ENCODE data around the gene PAXX. TPM values are rescaled to one million over a fixed set of nuclear protein-coding genes. Genes with fewer than 3 reads are reported as not detected.

PAXX gene
- polyA plus RNA-seq, 1 donor from 2014 or later = 64.3 TPM

DNA sequence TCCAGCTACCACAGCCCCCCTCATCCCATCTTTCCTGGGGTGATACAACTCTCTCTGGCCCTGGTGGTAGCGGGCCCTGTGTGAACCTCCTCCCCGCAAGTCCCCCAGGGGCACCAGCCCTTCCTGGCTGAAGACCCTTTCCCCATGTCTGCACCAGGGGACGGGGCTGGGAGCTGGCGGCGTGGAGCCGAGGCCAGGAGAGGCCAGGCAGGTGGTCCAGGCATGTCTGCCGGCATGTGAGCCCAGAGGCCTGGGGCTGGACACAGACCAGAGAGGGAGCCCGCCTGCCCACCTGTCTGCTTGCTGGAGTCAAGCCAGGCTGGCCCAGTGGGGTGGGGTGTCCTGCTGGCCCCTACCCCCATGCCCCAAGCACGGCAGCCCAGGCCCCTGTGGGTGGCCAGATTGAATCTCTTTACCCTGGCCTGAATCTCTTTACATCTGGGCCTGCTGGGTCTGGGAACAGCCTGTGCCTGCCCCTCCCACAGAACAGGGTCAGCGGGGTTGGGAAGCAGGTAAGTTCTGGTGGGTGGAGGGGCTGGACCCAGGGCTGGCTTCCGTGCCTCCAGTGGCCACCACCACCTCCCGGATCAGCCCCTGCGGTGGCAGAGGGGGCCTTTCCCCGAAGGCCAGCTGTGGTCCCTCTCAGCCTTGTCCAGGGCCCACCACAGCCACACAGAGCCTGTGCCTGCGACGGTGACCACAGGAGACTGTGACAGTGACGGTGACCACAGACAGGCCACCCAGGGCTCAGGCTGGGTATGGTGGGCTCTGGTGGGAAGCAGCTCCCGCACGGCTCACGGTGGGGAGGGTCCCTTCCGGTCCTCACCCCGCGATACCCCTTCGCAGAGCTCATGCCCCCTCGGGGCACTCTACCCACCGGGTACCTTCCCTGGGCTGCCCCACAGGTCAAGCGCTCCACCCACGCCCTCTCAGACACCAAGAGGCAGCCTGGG is 33.0 kb upstream of the PAXX start:
- Mint-ChIP-seq H3K36me3 (no peaks in the 10 kb centered on the region), H3K9me3 (no peaks in the 10 kb centered on the region), H3K4me3 (peak overlapping the region in 1 of 4 donors; percentile 51), H3K4me1 (no peaks in the 10 kb centered on the region), H3K27me3 (peaks cover 3% of the 10 kb centered on the region), H3K27ac (no peak overlapping the region)

GRCh38 chr9:136960212-136960937 is 31.8 kb upstream of the PAXX start:
- peaks cover 0 to 5% (median 2%) of the 10 kb centered on the region in 3 donors for H3K4me1 Mint-ChIP-seq
- H3K27ac Mint-ChIP-seq = peak overlapping the region in 1 of 3 donors; percentile 84
- H3K36me3 Mint-ChIP-seq = no peaks in the 10 kb centered on the region
- H3K27me3 Mint-ChIP-seq = peaks cover 3% of the 10 kb centered on the region
- no peaks in the 10 kb centered on the region for H3K9me3 Mint-ChIP-seq
- peak overlapping the region in 1 of 4 donors; percentile 60 for H3K4me3 Mint-ChIP-seq

DNA sequence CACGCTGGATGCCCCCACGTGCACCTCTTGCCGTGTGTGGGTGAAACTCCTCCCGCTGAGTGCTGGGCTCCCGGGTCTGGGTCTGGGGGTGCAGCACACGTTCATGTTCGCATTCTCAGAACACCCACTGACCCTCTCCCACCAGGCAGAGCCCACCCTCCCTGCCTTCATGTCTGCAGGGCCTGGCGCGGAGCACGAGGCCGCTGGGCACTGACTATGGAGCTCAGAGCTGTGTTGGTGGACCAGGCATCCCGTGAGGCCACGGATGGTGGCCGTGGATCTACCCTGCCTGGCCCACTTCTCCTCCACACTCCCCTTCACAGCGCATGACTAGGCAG is 31.3 kb upstream of the PAXX start:
- no peak overlapping the region for H3K27ac Mint-ChIP-seq
- H3K4me3 Mint-ChIP-seq = no peak overlapping the region
- peaks cover 4 to 9% (median 5%) of the 10 kb centered on the region in 3 donors for H3K4me1 Mint-ChIP-seq

DNA sequence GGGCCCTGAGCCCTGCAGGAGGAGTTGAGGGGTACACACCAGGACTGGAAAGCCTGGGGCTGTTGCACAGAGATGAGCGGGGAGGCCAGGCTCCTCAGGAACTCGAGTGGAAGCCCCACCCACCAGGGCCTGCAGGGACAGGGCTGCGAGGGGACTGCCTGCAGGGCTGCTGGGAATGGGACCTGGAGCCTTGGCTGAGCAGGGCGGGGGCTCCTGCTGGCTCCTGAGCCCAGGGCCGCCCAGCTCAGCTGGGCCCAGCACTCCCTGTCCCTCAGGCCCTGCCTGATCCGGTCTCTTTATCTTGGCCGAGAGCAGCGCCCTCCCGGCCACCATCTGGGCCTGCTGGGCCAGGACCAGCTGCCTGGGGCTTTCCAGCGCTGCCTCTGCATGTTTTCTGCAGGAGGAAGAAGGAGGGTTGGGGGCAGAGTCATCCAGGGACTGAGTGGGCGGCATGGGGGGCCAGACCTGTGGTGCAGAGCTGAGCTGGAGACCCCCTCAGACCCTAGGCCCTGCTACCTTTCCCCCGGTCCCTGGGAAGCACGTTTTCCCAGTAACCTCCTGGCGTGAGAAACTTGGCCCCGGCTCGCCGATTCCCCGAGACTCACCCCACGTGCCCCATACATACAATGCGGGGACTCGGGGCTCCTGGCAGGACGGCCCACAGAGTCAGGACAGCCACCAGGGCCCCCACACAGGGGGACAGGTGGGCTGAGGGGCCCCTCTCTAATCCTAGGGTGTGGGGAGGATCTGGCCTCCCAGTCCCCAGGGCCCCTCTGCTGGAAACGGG is 30.8 kb upstream of the PAXX start:
- H3K27ac Mint-ChIP-seq = no peak overlapping the region
- H3K36me3 Mint-ChIP-seq = no peaks in the 10 kb centered on the region
- H3K9me3 Mint-ChIP-seq = no peaks in the 10 kb centered on the region
- peaks cover 11% of the 10 kb centered on the region for H3K27me3 Mint-ChIP-seq
- H3K4me1 Mint-ChIP-seq = peaks cover 5 to 15% (median 6%) of the 10 kb centered on the region in 3 donors
- H3K4me3 Mint-ChIP-seq = no peak overlapping the region

More for the DNA sequence above, 31.3 kb upstream of the PAXX start:
- no peaks in the 10 kb centered on the region for H3K9me3 Mint-ChIP-seq
- H3K36me3 Mint-ChIP-seq = no peaks in the 10 kb centered on the region
- H3K27me3 Mint-ChIP-seq = peaks cover 7% of the 10 kb centered on the region

GRCh38 chr9:136962163-136962562 is 30.1 kb upstream of the PAXX start:
- Mint-ChIP-seq H3K9me3 (no peaks in the 10 kb centered on the region), H3K4me1 (peaks cover 5 to 15% (median 6%) of the 10 kb centered on the region in 3 donors), H3K27ac (no peak overlapping the region), H3K4me3 (no peak overlapping the region), H3K36me3 (no peaks in the 10 kb centered on the region), H3K27me3 (peaks cover 11% of the 10 kb centered on the region)

DNA sequence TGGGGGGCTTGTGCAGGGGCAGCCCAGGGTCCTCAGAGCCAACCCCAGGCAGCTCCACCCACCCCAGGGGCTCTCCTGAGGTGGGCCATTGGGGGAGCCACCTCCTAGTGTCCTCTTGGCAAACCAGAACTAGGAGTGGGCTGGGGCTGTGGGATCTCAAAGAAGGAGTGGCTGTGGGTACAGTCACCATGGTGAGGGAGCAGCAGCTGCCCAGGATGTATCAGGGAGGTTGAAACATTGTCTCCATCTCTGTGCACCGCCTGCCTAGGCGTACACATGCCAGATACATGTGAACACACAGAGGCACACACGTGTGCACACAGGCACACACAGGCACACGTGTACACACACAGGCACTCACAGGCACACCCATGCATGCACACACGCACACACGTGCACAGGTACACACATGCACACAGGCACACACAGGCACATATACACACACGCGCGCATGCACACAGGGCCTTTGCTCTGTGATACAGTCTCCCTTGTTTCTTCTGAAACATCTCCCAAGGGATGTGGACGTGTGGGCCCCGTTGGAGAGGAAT is 29.4 kb upstream of the PAXX start:
- no peaks in the 10 kb centered on the region for H3K36me3 Mint-ChIP-seq
- peaks cover 11% of the 10 kb centered on the region for H3K27me3 Mint-ChIP-seq
- peak overlapping the region in 1 of 3 donors; percentile 53 for H3K27ac Mint-ChIP-seq
- H3K4me3 Mint-ChIP-seq = no peak overlapping the region
- H3K4me1 Mint-ChIP-seq = peaks cover 5 to 15% (median 6%) of the 10 kb centered on the region in 3 donors
- no peaks in the 10 kb centered on the region for H3K9me3 Mint-ChIP-seq

- Mint-ChIP-seq H3K4me1 (peaks cover 5 to 15% (median 6%) of the 10 kb centered on the region in 3 donors), H3K36me3 (no peaks in the 10 kb centered on the region), H3K27me3 (peaks cover 11% of the 10 kb centered on the region), H3K9me3 (no peaks in the 10 kb centered on the region), H3K27ac (no peak overlapping the region), H3K4me3 (no peak overlapping the region)
Measured at GRCh38 chr9:136963341-136963740, 28.9 kb upstream of the PAXX start.

DNA sequence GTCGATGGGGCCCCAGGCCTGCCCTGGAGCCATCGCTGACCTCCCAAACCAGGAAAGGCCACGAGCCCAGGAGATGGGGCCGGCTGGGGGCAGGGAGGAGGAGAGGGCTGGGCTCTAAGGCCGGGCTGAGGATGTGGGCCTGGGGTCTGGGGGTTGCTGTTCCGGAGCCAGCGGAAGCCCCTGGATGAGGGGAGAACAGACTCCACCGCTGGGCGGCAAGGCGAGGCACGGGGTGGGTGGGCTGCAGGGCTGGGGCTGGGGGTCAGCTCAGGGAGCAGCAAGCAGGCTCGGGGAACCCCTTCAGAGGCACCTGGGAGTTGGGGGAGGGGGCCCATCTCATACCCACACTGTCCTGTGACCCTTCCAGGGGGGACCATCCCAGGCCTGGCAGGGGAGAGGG is 28.5 kb upstream of the PAXX start:
- Mint-ChIP-seq H3K9me3 (no peaks in the 10 kb centered on the region), H3K36me3 (no peaks in the 10 kb centered on the region), H3K4me1 (peaks cover 5 to 15% (median 6%) of the 10 kb centered on the region in 3 donors), H3K27ac (no peak overlapping the region), H3K27me3 (peaks cover 9% of the 10 kb centered on the region), H3K4me3 (no peak overlapping the region)

GRCh38 chr9:136964171-136964689 is 28.0 kb upstream of the PAXX start:
- H3K4me1 Mint-ChIP-seq = peaks cover 5 to 15% (median 6%) of the 10 kb centered on the region in 3 donors

DNA sequence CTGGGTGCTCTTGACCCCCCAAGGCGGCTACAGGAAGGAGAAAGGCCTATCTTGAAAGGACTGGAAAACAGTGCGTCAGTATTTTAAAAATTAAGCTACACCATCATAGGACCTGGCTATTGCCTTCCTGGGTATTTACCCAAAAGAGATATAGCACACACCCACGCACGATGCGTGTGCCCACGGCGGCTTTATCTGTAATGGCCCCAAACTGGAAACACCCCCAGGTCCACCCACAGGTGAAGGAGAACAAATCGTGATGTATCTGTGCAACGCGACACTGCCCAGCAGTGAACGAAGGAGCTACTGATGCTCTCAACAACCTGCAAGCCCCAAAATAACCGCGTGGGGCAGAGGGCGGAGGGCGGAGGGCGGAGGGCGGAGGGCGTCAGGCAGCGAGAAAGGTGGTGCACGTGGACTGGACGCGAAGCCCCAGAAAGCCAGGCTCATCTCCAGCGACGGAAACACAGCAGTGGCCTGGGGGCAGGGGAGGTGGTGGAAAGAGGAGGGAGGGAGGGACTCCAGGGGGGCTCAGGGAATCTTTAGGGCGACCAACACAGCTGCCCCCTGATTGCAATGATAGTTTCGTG is 27.3 kb upstream of the PAXX start:
- H3K36me3 Mint-ChIP-seq = no peaks in the 10 kb centered on the region
- H3K27me3 Mint-ChIP-seq = peaks cover 9% of the 10 kb centered on the region
- no peaks in the 10 kb centered on the region for H3K9me3 Mint-ChIP-seq
- peaks cover 5 to 15% (median 6%) of the 10 kb centered on the region in 3 donors for H3K4me1 Mint-ChIP-seq
- H3K27ac Mint-ChIP-seq = peak overlapping the region in 1 of 3 donors; percentile 14
- H3K4me3 Mint-ChIP-seq = peak overlapping the region in 1 of 4 donors; percentile 71

More at GRCh38 chr9:136964171-136964689, 28.0 kb upstream of the PAXX start:
- Mint-ChIP-seq H3K27me3 (peaks cover 9% of the 10 kb centered on the region), H3K9me3 (no peaks in the 10 kb centered on the region), H3K27ac (no peak overlapping the region), H3K36me3 (no peaks in the 10 kb centered on the region), H3K4me3 (peak overlapping the region in 1 of 4 donors; percentile 71)

GRCh38 chr9:136965771-136966484 is 26.3 kb upstream of the PAXX start:
- Mint-ChIP-seq H3K9me3 (no peaks in the 10 kb centered on the region), H3K27ac (peak overlapping the region; percentile 46 to 94 (median 80)), H3K4me3 (peak overlapping the region; percentile 76 to 92 (median 84)), H3K36me3 (no peaks in the 10 kb centered on the region), H3K4me1 (peaks cover 5 to 15% (median 6%) of the 10 kb centered on the region in 3 donors), H3K27me3 (peaks cover 9% of the 10 kb centered on the region)

GRCh38 chr9:136968333-136969127 is 23.7 kb upstream of the PAXX start:
- H3K4me3 Mint-ChIP-seq = no peak overlapping the region
- H3K36me3 Mint-ChIP-seq = no peaks in the 10 kb centered on the region
- H3K27ac Mint-ChIP-seq = no peak overlapping the region
- no peaks in the 10 kb centered on the region for H3K9me3 Mint-ChIP-seq
- peaks cover 9% of the 10 kb centered on the region for H3K27me3 Mint-ChIP-seq
- peaks cover 5 to 15% (median 6%) of the 10 kb centered on the region in 3 donors for H3K4me1 Mint-ChIP-seq

- Mint-ChIP-seq H3K36me3 (no peaks in the 10 kb centered on the region), H3K27me3 (peaks cover 9% of the 10 kb centered on the region), H3K9me3 (no peaks in the 10 kb centered on the region), H3K4me3 (no peak overlapping the region), H3K4me1 (peaks cover 5 to 15% (median 6%) of the 10 kb centered on the region in 3 donors), H3K27ac (no peak overlapping the region)
Measured at GRCh38 chr9:136969150-136969549, 23.1 kb upstream of the PAXX start.

Measured in IgD-negative memory B cell (primary cell).